ENCODE data around the gene ENOX1. TPM values are rescaled to one million over a fixed set of nuclear protein-coding genes. Genes with fewer than 3 reads are reported as not detected.

ENOX1 gene
- total and polyA plus RNA-seq, 7 donors, result 0.34 to 7.1 (median 1.1) TPM

DNA sequence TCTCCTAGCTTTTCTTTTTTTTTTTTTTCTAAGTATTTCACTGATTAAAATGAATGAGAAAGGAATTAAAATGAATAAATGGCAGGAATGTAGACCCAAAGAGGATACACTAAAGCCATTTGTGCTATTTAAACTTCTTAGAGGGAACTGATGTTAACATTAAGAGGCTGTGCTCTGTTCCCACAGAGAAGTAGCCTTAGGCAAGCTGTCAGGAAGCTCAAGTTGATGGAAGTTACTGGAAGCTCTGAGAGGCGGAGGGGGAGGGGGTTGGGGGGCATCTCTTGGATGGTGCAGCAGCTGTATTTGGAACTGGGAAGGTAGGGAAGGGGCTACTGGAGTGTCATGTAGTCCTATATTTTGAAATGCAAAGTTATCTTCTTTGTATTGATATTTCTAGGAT lies 595.2 kb downstream of the ENOX1 start:
- 82 to 96% (median 94%) methylated on average over 1 of the region's 1 CpG for WGBS, 3 donors
- no peak for DNase-seq
- Histone ChIP-seq H3K27ac (no peak overlapping the region), H3K36me3 (ENCODE audit: insufficient read depth in 1 of 2, low read depth in 1 of 2) (no peaks in the 10 kb centered on the region), H3K27me3 (ENCODE audit: insufficient read depth in 3 of 3, low read length in 2 of 3) (no peaks in the 10 kb centered on the region), H3K4me3 (no peak overlapping the region), H3K9me3 (no peaks in the 10 kb centered on the region), H3K4me1 (no peaks in the 10 kb centered on the region)
- intact Hi-C loops (cut with DNase I), result no loop called here
- TF ChIP-seq, protein P1, sequence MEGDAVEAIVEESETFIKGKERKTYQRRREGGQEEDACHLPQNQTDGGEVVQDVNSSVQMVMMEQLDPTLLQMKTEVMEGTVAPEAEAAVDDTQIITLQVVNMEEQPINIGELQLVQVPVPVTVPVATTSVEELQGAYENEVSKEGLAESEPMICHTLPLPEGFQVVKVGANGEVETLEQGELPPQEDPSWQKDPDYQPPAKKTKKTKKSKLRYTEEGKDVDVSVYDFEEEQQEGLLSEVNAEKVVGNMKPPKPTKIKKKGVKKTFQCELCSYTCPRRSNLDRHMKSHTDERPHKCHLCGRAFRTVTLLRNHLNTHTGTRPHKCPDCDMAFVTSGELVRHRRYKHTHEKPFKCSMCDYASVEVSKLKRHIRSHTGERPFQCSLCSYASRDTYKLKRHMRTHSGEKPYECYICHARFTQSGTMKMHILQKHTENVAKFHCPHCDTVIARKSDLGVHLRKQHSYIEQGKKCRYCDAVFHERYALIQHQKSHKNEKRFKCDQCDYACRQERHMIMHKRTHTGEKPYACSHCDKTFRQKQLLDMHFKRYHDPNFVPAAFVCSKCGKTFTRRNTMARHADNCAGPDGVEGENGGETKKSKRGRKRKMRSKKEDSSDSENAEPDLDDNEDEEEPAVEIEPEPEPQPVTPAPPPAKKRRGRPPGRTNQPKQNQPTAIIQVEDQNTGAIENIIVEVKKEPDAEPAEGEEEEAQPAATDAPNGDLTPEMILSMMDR (IDR thresholded peaks at IDR 0.05), result no peak
- no peak for ATAC-seq

DNA sequence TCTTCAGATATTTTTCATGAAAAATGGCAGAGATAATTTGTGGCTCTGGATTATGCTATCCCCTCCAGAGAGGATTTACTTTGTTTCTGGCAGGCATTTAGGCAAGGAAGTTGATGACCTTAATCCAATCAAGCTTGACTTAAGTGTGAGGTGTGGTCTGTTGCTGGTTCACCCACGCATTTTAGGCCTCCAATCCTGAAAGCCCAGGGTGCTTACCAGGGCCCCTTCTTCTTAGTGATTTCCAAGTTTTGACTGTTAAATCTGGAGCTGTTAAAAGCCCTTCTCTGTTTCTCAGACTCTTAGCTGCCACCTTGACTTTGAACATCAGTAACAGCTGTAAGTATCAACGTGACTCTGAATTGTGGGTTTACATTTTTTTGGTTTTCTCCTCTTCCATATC lies 601.5 kb downstream of the ENOX1 start:
- Histone ChIP-seq H3K4me1 (no peaks in the 10 kb centered on the region), H3K27me3 (ENCODE audit: insufficient read depth in 3 of 3, low read length in 2 of 3) (no peaks in the 10 kb centered on the region), H3K36me3 (ENCODE audit: insufficient read depth in 1 of 2, low read depth in 1 of 2) (no peaks in the 10 kb centered on the region), H3K4me3 (no peak overlapping the region), H3K9me3 (no peaks in the 10 kb centered on the region), H3K27ac (no peak overlapping the region)
- ATAC-seq (no peak), DNase-seq (no peak)
- WGBS, 3 donors, result 74 to 82% (median 75%) methylated on average over 2 of the region's 2 CpGs
- intact Hi-C loops (cut with DNase I), result no loop called here
- TF ChIP-seq, protein P1 (IDR thresholded peaks at IDR 0.05), result no peak

DNA sequence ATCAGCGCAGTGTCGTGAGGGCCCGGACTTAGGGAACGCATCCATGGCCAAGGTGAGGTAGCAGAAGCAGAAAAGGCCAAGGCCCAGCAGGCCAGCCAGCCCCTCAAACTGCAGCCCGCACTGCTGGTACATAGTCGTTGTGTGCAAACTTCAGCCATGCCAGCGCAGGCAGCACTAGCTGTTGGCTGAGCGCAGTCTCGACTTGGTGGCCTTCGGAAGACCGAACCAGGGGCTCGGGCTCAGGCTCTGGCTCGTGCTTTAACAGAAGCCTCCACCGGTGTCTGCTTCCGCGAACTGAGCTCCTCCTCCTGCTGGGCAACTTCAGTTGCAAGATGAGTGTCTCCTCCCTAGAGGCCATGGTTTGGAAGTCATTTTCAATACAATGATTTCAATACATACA lies 605.9 kb downstream of the ENOX1 start:
- TF ChIP-seq, protein P1 (IDR thresholded peaks at IDR 0.05), result no peak
- no peak for DNase-seq
- Histone ChIP-seq H3K36me3 (ENCODE audit: insufficient read depth in 1 of 2, low read depth in 1 of 2) (no peaks in the 10 kb centered on the region), H3K4me3 (no peak overlapping the region), H3K27ac (no peak overlapping the region), H3K9me3 (no peaks in the 10 kb centered on the region), H3K27me3 (ENCODE audit: insufficient read depth in 3 of 3, low read length in 2 of 3) (no peaks in the 10 kb centered on the region), H3K4me1 (no peaks in the 10 kb centered on the region)
- no peak for ATAC-seq
- 89 to 92% (median 91%) methylated on average over 16 of the region's 16 CpGs for WGBS, 3 donors
- intact Hi-C loops (cut with DNase I), result no loop called here

DNA sequence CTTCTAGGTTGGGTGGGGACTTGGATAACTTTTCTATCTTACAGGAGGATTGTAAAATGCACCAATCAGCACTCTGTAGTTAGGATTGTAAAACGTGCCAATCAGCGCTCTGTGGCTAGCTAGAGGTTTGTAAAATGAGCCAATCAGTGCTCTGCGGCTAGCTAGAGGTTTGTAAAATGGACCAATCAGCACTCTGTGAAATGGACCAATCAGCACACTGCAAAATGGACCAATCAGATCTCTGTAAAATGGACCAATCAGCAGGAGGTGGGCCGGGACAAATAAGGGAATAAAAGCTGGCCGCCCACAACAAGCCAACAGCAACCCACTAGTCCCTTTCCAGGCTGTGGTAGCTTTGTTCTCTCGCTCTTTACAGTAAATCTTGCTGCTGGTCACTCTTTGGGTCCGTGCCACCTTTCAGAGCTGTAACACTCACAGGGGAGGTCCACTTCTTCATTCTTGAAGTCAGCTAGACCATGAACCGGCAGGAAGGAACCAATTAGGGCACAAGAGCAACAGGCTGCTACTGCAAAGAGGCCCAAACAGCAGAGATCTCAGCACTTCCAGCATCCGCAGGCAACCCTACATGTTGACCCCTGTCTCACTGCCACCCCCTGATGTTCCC lies 606.6 kb downstream of the ENOX1 start:
- Histone ChIP-seq H3K4me3 (no peak overlapping the region), H3K4me1 (no peaks in the 10 kb centered on the region), H3K9me3 (no peaks in the 10 kb centered on the region), H3K36me3 (ENCODE audit: insufficient read depth in 1 of 2, low read depth in 1 of 2) (no peaks in the 10 kb centered on the region), H3K27me3 (ENCODE audit: insufficient read depth in 3 of 3, low read length in 2 of 3) (no peaks in the 10 kb centered on the region), H3K27ac (no peak overlapping the region)
- intact Hi-C loops (cut with DNase I), result no loop called here
- TF ChIP-seq, protein P1 (IDR thresholded peaks at IDR 0.05), result no peak
- ATAC-seq (no peak), DNase-seq (no peak)
- 93 to 96% (median 95%) methylated on average over 8 to 9 of the region's 9 CpGs for WGBS, 3 donors

DNA sequence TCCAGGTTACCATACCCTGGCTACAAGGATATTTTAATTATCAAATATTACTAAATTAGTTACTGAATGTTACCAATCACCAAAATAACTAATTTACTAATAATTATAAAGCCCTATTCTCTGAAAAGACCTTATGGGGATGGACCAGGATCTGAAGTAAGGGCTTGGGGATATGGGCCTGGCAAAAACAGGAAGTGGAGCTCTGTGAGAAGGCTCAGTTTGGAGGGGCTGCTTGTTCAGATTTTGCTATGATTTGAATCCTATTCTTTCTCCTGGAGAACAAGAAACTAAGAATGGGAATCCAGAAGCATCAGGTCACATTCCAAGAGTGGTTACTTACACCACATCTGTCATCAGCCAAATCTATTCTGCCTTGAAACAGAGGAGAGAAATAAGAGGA lies 615.3 kb downstream of the ENOX1 start:
- TF ChIP-seq, protein P1 (IDR thresholded peaks at IDR 0.05), result no peak
- no peaks in the 10 kb centered on the region for H3K36me3 ChIP-seq (ENCODE audit: insufficient read depth in 1 of 2, low read depth in 1 of 2)
- no peak for DNase-seq
- no peak overlapping the region for H3K27ac ChIP-seq
- H3K27me3 ChIP-seq (ENCODE audit: insufficient read depth in 3 of 3, low read length in 2 of 3), result no peaks in the 10 kb centered on the region
- no peak overlapping the region for H3K4me3 ChIP-seq
- intact Hi-C loops (cut with DNase I), result no loop called here
- no peak for ATAC-seq
- no peaks in the 10 kb centered on the region for H3K9me3 ChIP-seq
- no peaks in the 10 kb centered on the region for H3K4me1 ChIP-seq
